ENCODE measurements around the gene CDK10. TPM values are rescaled to one million over a fixed set of nuclear protein-coding genes. Genes with fewer than 3 reads are reported as not detected.
"Not testable (repeated sequence)": the region's sequence is repeated elsewhere in the genome, so short reads cannot be mapped to it uniquely, and the experiment has no call there.

CDK10 gene
- total and polyA plus RNA-seq, 2 donors: 38.3 to 124 TPM

- 98% methylated on average over 21 of the region's 21 CpGs for WGBS
- H3K36me3 ChIP-seq (ENCODE audit: control insufficient read depth in 2 of 2, insufficient read depth in 2 of 2, low read length in 1 of 2): peaks cover 46 to 58% of the 10 kb centered on the region in 2 donors
Measured at GRCh38 chr16:89691231-89691985, 4.9 kb downstream of the CDK10 start.

GRCh38 chr16:89691986-89692569 is 5.6 kb downstream of the CDK10 start:
- no peak overlapping the region for H3K4me3 ChIP-seq (ENCODE audit: low read length in 2 of 2)
- no peak overlapping the region for H3K27ac ChIP-seq (ENCODE audit: low read depth in 1 of 2, low read length in 1 of 2)
- H3K36me3 ChIP-seq (ENCODE audit: control insufficient read depth in 2 of 2, insufficient read depth in 2 of 2, low read length in 1 of 2): peaks cover 47 to 60% of the 10 kb centered on the region in 2 donors
- H3K9me3 ChIP-seq (ENCODE audit: control insufficient read depth in 2 of 2, insufficient read depth in 1 of 2, low read length in 1 of 2): no peaks in the 10 kb centered on the region
- peaks cover 15 to 18% of the 10 kb centered on the region in 2 donors for H3K4me1 ChIP-seq (ENCODE audit: control insufficient read depth in 2 of 2, insufficient read depth in 2 of 2, low read length in 2 of 2)
- H3K27me3 ChIP-seq (ENCODE audit: control insufficient read depth in 2 of 2, insufficient read depth in 1 of 2, low read length in 1 of 2): no peaks in the 10 kb centered on the region
- no peak for DNase-seq (ENCODE audit: low read depth in 6 of 9, low spot score in 9 of 9)
- WGBS: 98% methylated on average over 13 of the region's 13 CpGs

More at GRCh38 chr16:89691231-89691985, 4.9 kb downstream of the CDK10 start:
- Histone ChIP-seq H3K27ac (ENCODE audit: low read depth in 1 of 2, low read length in 1 of 2) (no peak overlapping the region), H3K27me3 (ENCODE audit: control insufficient read depth in 2 of 2, insufficient read depth in 1 of 2, low read length in 1 of 2) (no peaks in the 10 kb centered on the region), H3K4me3 (ENCODE audit: low read length in 2 of 2) (no peak overlapping the region), H3K9me3 (ENCODE audit: control insufficient read depth in 2 of 2, insufficient read depth in 1 of 2, low read length in 1 of 2) (no peaks in the 10 kb centered on the region), H3K4me1 (ENCODE audit: control insufficient read depth in 2 of 2, insufficient read depth in 2 of 2, low read length in 2 of 2) (peaks cover 12 to 14% of the 10 kb centered on the region in 2 donors)
- no peak for DNase-seq (ENCODE audit: low read depth in 6 of 9, low spot score in 9 of 9)

GRCh38 chr16:89693289-89693731 is 6.8 kb downstream of the CDK10 start:
- Histone ChIP-seq H3K4me1 (ENCODE audit: control insufficient read depth in 2 of 2, insufficient read depth in 2 of 2, low read length in 2 of 2) (peaks cover 7 to 10% of the 10 kb centered on the region in 2 donors), H3K27me3 (ENCODE audit: control insufficient read depth in 2 of 2, insufficient read depth in 1 of 2, low read length in 1 of 2) (no peaks in the 10 kb centered on the region), H3K36me3 (ENCODE audit: control insufficient read depth in 2 of 2, insufficient read depth in 2 of 2, low read length in 1 of 2) (peaks cover 51 to 72% of the 10 kb centered on the region in 2 donors), H3K9me3 (ENCODE audit: control insufficient read depth in 2 of 2, insufficient read depth in 1 of 2, low read length in 1 of 2) (no peaks in the 10 kb centered on the region), H3K4me3 (ENCODE audit: low read length in 2 of 2) (no peak overlapping the region), H3K27ac (ENCODE audit: low read depth in 1 of 2, low read length in 1 of 2) (no peak overlapping the region)
- WGBS: 98% methylated on average over 11 of the region's 11 CpGs
- DNase-seq (ENCODE audit: low read depth in 6 of 9, low spot score in 9 of 9): no peak

GRCh38 chr16:89693931-89694783 is 7.7 kb downstream of the CDK10 start:
- Histone ChIP-seq H3K4me1 (ENCODE audit: control insufficient read depth in 2 of 2, insufficient read depth in 2 of 2, low read length in 2 of 2) (peaks cover 7 to 10% of the 10 kb centered on the region in 2 donors), H3K4me3 (ENCODE audit: low read length in 2 of 2) (no peak overlapping the region), H3K27me3 (ENCODE audit: control insufficient read depth in 2 of 2, insufficient read depth in 1 of 2, low read length in 1 of 2) (no peaks in the 10 kb centered on the region), H3K36me3 (ENCODE audit: control insufficient read depth in 2 of 2, insufficient read depth in 2 of 2, low read length in 1 of 2) (peaks cover 49 to 70% of the 10 kb centered on the region in 2 donors), H3K9me3 (ENCODE audit: control insufficient read depth in 2 of 2, insufficient read depth in 1 of 2, low read length in 1 of 2) (no peaks in the 10 kb centered on the region), H3K27ac (ENCODE audit: low read depth in 1 of 2, low read length in 1 of 2) (no peak overlapping the region)
- DNase-seq (ENCODE audit: low read depth in 6 of 9, low spot score in 9 of 9): no peak
- WGBS: 95% methylated on average over 32 of the region's 32 CpGs

- H3K27me3 ChIP-seq (ENCODE audit: control insufficient read depth in 2 of 2, insufficient read depth in 1 of 2, low read length in 1 of 2); H3K4me3 ChIP-seq (ENCODE audit: low read length in 2 of 2); H3K27ac ChIP-seq (ENCODE audit: low read depth in 1 of 2, low read length in 1 of 2); H3K9me3 ChIP-seq (ENCODE audit: control insufficient read depth in 2 of 2, insufficient read depth in 1 of 2, low read length in 1 of 2); DNase-seq (ENCODE audit: low read depth in 6 of 9, low spot score in 9 of 9): not testable (repeated sequence)
- H3K4me1 ChIP-seq (ENCODE audit: control insufficient read depth in 2 of 2, insufficient read depth in 2 of 2, low read length in 2 of 2): peaks cover 9 to 12% of the 10 kb centered on the region in 2 donors
- peaks cover 45 to 66% of the 10 kb centered on the region in 2 donors for H3K36me3 ChIP-seq (ENCODE audit: control insufficient read depth in 2 of 2, insufficient read depth in 2 of 2, low read length in 1 of 2)
- 97% methylated on average over 23 of the region's 23 CpGs for WGBS
Measured at GRCh38 chr16:89694784-89695085, 8.2 kb downstream of the CDK10 start.

- DNase-seq (ENCODE audit: low read depth in 6 of 9, low spot score in 9 of 9): no peak
- Histone ChIP-seq H3K27me3 (ENCODE audit: control insufficient read depth in 2 of 2, insufficient read depth in 1 of 2, low read length in 1 of 2) (no peaks in the 10 kb centered on the region), H3K36me3 (ENCODE audit: control insufficient read depth in 2 of 2, insufficient read depth in 2 of 2, low read length in 1 of 2) (peaks cover 44 to 65% of the 10 kb centered on the region in 2 donors), H3K9me3 (ENCODE audit: control insufficient read depth in 2 of 2, insufficient read depth in 1 of 2, low read length in 1 of 2) (no peaks in the 10 kb centered on the region), H3K4me1 (ENCODE audit: control insufficient read depth in 2 of 2, insufficient read depth in 2 of 2, low read length in 2 of 2) (peaks cover 13 to 17% of the 10 kb centered on the region in 2 donors), H3K4me3 (ENCODE audit: low read length in 2 of 2) (no peak overlapping the region), H3K27ac (ENCODE audit: low read depth in 1 of 2, low read length in 1 of 2) (no peak overlapping the region)
- WGBS: 97% methylated on average over 31 of the region's 31 CpGs
Measured at GRCh38 chr16:89695086-89695874, 8.8 kb downstream of the CDK10 start.

GRCh38 chr16:89695875-89696669 is 9.6 kb downstream of the CDK10 start:
- H3K36me3 ChIP-seq (ENCODE audit: control insufficient read depth in 2 of 2, insufficient read depth in 2 of 2, low read length in 1 of 2): peaks cover 38 to 59% of the 10 kb centered on the region in 2 donors
- H3K27me3 ChIP-seq (ENCODE audit: control insufficient read depth in 2 of 2, insufficient read depth in 1 of 2, low read length in 1 of 2): no peaks in the 10 kb centered on the region
- H3K9me3 ChIP-seq (ENCODE audit: control insufficient read depth in 2 of 2, insufficient read depth in 1 of 2, low read length in 1 of 2): no peaks in the 10 kb centered on the region
- no peak overlapping the region for H3K27ac ChIP-seq (ENCODE audit: low read depth in 1 of 2, low read length in 1 of 2)
- H3K4me1 ChIP-seq (ENCODE audit: control insufficient read depth in 2 of 2, insufficient read depth in 2 of 2, low read length in 2 of 2): peaks cover 21 to 23% of the 10 kb centered on the region in 2 donors
- H3K4me3 ChIP-seq (ENCODE audit: low read length in 2 of 2): no peak overlapping the region
- WGBS: 82% methylated on average over 25 of the region's 25 CpGs
- no peak for DNase-seq (ENCODE audit: low read depth in 6 of 9, low spot score in 9 of 9)

- Histone ChIP-seq H3K36me3 (ENCODE audit: control insufficient read depth in 2 of 2, insufficient read depth in 2 of 2, low read length in 1 of 2) (peaks cover 33 to 52% of the 10 kb centered on the region in 2 donors), H3K4me3 (ENCODE audit: low read length in 2 of 2) (no peak overlapping the region), H3K27me3 (ENCODE audit: control insufficient read depth in 2 of 2, insufficient read depth in 1 of 2, low read length in 1 of 2) (no peaks in the 10 kb centered on the region), H3K4me1 (ENCODE audit: control insufficient read depth in 2 of 2, insufficient read depth in 2 of 2, low read length in 2 of 2) (peaks cover 21 to 23% of the 10 kb centered on the region in 2 donors), H3K27ac (ENCODE audit: low read depth in 1 of 2, low read length in 1 of 2) (no peak overlapping the region), H3K9me3 (ENCODE audit: control insufficient read depth in 2 of 2, insufficient read depth in 1 of 2, low read length in 1 of 2) (no peaks in the 10 kb centered on the region)
- WGBS: 45% methylated on average over 18 of the region's 18 CpGs
- DNase-seq (ENCODE audit: low read depth in 6 of 9, low spot score in 9 of 9): peak in 2 of 9 donors; percentile 39 to 56
Measured at GRCh38 chr16:89696670-89697128, 10.2 kb downstream of the CDK10 start.
